Esophagus squamous epithelium (tissue), 5 donors: ENCODE measurements around the gene RASGRF2. TPM values are rescaled to one million over a fixed set of nuclear protein-coding genes. Genes with fewer than 3 reads are reported as not detected.

Source experiments
- DNase-seq: peaks from one replicate; lab custom pipeline; 2025; lab: John Stamatoyannopoulos, UW
- H3K27ac ChIP-seq, 4 donors: fragments of 200-600 bp; sonication (generic); one replicate each; pipeline ENCODE4 v1.5.1; 2016 to 2019; ENCODE audit warnings: mild to moderate bottlenecking in 1 of 4
- H3K27me3 ChIP-seq, 4 donors: fragments of 200-600 bp; sonication (generic); 1 replicate in 3 of 4; 2 replicates in 1 of 4; pipeline versions ENCODE4 v1.5.1 to v1.6.0; 2017 to 2021; ENCODE audit warnings: antibody characterized with exemption in 1 of 4
- H3K36me3 ChIP-seq, 3 donors: fragments of 200-600 bp; sonication (generic); one replicate each; pipeline ENCODE4 v1.5.1; 2016 to 2019
- H3K4me1 ChIP-seq, 3 donors: fragments of 200-600 bp; sonication (generic); one replicate each; pipeline ENCODE4 v1.5.1; 2017 to 2019
- H3K4me3 ChIP-seq, 4 donors: fragments of 200-600 bp; sonication (generic); 1 replicate in 3 of 4; 2 replicates in 1 of 4; pipeline ENCODE4 v1.5.1; 2016 to 2019; ENCODE audit warnings: mild to moderate bottlenecking in 2 of 4, moderate library complexity in 1 of 4
- H3K9me3 ChIP-seq, 3 donors: fragments of 200-600 bp; sonication (generic); one replicate each; pipeline ENCODE4 v1.5.1; 2016 to 2019
- POLR2A ChIP-seq, 4 donors: fragments of 450-650 bp; IDR thresholded peaks; one replicate each; pipeline ENCODE4 v1.6.1; 2017; ENCODE audit warnings: antibody characterized with exemption in 4 of 4, mild to moderate bottlenecking in 4 of 4, moderate library complexity in 3 of 4
- WGBS, 2 donors: methylation state at CpG; one replicate each; pipeline ENCODE4 v1.1.5; 2018; 5-methylcytosine and 5-hydroxymethylcytosine counted together
- intact Hi-C: fragments of 100-400 bp; cut with DNase I; formaldehyde crosslinking; loops from one replicate; pipeline ENCODE4 v1.15.0; 2022
- total RNA-seq, 4 donors: library from RNA; depleted of rRNA; stranded (reverse); fragments of >200 nt; gene quantifications; one replicate each; pipeline ENCODE4 v1.1.0, GENCODE V29; 2016
- TF ChIP-seq, protein P1 (sequence below), 6 experiments: fragments of 450-650 bp in 4 of 6; fragments of 200-600 bp in 2 of 6; sonication (generic) in 2 of 6; IDR thresholded peaks; one replicate each; pipeline ENCODE4 v1.5.1; 2016 to 2019; ENCODE audit warnings: antibody characterized with exemption in 6 of 6, mild to moderate bottlenecking in 4 of 6, moderate library complexity in 4 of 6
- donor health status: DM: yes; HTN: yes; CAD: no.

Gene RASGRF2
- total RNA-seq, 4 donors from 2014 or later, result 0.49 to 3.2 (median 0.62) TPM

DNA sequence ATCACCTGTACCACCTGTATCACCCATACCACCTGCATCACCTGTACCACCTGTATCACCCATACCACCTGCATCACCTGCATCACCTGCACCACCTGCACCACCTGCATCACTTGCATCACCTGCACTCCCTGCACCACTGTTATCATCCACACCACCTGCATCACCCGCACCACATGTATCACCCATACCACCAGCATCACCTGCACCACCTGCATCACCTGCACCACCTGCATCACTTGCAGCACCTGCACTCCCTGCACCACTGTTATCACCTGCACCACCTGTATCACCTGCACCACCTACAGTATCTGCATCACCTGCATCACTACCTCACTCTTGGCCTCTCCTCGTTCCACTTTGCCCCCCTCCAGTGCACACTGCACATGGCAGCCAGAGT lies 209.8 kb downstream of the RASGRF2 start:
- Histone ChIP-seq H3K27me3 (no peaks in the 10 kb centered on the region), H3K36me3 (no peaks in the 10 kb centered on the region), H3K27ac (no peak overlapping the region), H3K4me3 (no peak overlapping the region), H3K4me1 (no peaks in the 10 kb centered on the region), H3K9me3 (no peaks in the 10 kb centered on the region)
- TF ChIP-seq POLR2A (IDR thresholded peaks at IDR 0.05), result no peak
- TF ChIP-seq, protein P1, sequence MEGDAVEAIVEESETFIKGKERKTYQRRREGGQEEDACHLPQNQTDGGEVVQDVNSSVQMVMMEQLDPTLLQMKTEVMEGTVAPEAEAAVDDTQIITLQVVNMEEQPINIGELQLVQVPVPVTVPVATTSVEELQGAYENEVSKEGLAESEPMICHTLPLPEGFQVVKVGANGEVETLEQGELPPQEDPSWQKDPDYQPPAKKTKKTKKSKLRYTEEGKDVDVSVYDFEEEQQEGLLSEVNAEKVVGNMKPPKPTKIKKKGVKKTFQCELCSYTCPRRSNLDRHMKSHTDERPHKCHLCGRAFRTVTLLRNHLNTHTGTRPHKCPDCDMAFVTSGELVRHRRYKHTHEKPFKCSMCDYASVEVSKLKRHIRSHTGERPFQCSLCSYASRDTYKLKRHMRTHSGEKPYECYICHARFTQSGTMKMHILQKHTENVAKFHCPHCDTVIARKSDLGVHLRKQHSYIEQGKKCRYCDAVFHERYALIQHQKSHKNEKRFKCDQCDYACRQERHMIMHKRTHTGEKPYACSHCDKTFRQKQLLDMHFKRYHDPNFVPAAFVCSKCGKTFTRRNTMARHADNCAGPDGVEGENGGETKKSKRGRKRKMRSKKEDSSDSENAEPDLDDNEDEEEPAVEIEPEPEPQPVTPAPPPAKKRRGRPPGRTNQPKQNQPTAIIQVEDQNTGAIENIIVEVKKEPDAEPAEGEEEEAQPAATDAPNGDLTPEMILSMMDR (IDR thresholded peaks at IDR 0.05), result no peak
- intact Hi-C loops, result no loop called here
- 78% methylated on average over 2 of the region's 2 CpGs for WGBS, 2 donors
- no peak for DNase-seq

DNA sequence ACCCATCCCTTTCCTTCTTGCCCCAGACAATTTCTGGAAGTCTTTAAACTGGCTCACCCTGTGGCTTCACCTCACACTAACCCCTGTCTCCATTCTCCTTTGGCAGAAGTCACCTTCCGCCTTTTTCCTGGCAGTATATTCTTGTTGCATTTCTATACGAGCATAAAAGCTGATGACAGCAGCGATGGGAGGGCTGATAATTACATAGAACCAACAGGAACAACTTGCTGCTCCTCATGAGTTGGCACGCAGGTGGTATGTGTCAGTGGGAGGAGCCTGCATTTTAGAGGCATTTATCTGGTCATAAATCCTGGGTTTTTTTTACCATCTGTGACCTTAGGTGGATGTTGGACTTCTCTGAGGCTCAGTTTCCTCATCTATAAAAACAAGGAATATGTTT lies 211.6 kb downstream of the RASGRF2 start:
- WGBS, 2 donors, result 56 to 68% methylated on average over 4 of the region's 4 CpGs
- Histone ChIP-seq H3K9me3 (no peaks in the 10 kb centered on the region), H3K27ac (no peak overlapping the region), H3K4me3 (no peak overlapping the region), H3K27me3 (no peaks in the 10 kb centered on the region), H3K36me3 (no peaks in the 10 kb centered on the region), H3K4me1 (no peaks in the 10 kb centered on the region)
- intact Hi-C loops, result no loop called here
- TF ChIP-seq, protein P1 (IDR thresholded peaks at IDR 0.05), result no peak
- TF ChIP-seq POLR2A (IDR thresholded peaks at IDR 0.05), result no peak
- DNase-seq, result no peak

DNA sequence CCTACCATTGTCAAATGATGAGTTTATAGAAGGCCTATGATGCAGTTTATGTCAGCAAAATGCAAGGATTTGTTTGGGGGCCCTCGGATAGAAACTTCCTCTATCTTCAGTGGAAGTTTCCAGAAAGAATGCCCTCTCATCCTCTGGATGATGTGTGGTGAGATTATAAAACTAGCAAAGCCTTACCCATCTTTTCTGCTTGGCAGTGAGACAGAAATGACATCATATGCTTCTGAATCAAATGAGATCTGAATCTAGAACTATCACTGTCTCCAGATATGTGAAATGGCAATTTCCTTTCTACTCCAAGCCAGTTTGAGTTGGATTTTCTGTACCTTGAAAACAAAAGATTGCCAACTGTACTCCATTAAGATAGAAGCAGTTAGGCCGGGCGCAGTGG lies 212.5 kb downstream of the RASGRF2 start:
- Histone ChIP-seq H3K27me3 (no peaks in the 10 kb centered on the region), H3K4me3 (no peak overlapping the region), H3K36me3 (no peaks in the 10 kb centered on the region), H3K27ac (no peak overlapping the region), H3K4me1 (no peaks in the 10 kb centered on the region), H3K9me3 (no peaks in the 10 kb centered on the region)
- TF ChIP-seq, protein P1 (IDR thresholded peaks at IDR 0.05), result no peak
- no peak for TF ChIP-seq POLR2A (IDR thresholded peaks at IDR 0.05)
- 90 to 92% methylated on average over 3 of the region's 3 CpGs for WGBS, 2 donors
- intact Hi-C loops, result no loop called here
- DNase-seq, result no peak

DNA sequence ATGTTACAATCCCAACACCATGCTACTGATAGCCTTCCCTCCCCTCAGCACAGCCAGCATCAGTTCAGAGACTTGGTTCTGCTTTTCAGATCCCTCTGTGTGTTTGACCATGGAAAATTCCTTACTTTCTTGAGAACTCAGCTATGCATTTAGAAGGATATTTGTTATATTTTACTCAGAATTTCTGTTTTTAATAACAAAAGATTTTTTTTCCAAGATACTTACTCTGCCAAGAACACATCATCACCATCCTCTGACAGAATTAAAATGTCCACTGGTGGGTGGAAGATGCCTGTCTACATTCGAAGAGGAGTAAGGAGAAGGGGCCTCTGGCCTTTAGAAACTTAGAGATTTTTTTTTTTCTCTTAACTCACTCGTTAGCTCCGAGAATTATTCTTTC lies 216.9 kb downstream of the RASGRF2 start:
- Histone ChIP-seq H3K9me3 (no peaks in the 10 kb centered on the region), H3K4me1 (no peaks in the 10 kb centered on the region), H3K36me3 (no peaks in the 10 kb centered on the region), H3K27ac (no peak overlapping the region), H3K27me3 (no peaks in the 10 kb centered on the region), H3K4me3 (no peak overlapping the region)
- WGBS, 2 donors, result 65 to 72% methylated on average over 3 of the region's 3 CpGs
- TF ChIP-seq, protein P1 (IDR thresholded peaks at IDR 0.05), result no peak
- no peak for TF ChIP-seq POLR2A (IDR thresholded peaks at IDR 0.05)
- intact Hi-C loops, result no loop called here
- DNase-seq, result no peak

DNA sequence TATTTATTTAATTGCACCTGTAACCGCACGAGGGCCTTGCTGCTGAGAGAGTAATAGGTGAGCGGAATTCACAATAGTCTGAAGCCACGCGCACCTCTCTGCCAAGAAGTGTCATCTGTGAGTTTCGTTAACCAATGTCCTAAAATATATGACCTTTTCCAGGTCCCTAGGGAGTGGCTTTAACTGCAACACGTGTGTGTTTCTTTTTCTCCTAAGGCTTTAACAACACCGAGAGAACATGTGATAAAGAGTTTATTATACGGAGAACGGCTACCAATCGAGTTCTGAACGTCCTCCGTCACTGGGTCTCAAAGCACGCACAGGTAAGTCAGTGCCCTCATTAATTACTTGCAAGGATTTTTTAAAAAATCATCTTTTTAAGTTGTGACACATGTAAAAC lies 219.8 kb downstream of the RASGRF2 start:
- H3K27me3 ChIP-seq, result no peaks in the 10 kb centered on the region
- TF ChIP-seq, protein P1 (IDR thresholded peaks at IDR 0.05), result no peak
- TF ChIP-seq POLR2A (IDR thresholded peaks at IDR 0.05), result no peak
- H3K4me1 ChIP-seq, result no peaks in the 10 kb centered on the region
- no peak overlapping the region for H3K27ac ChIP-seq
- WGBS, 2 donors, result 83 to 84% methylated on average over 14 of the region's 14 CpGs
- DNase-seq, result no peak
- intact Hi-C loops, result no loop called here
- H3K9me3 ChIP-seq, result no peaks in the 10 kb centered on the region
- no peak overlapping the region for H3K4me3 ChIP-seq
- H3K36me3 ChIP-seq, result no peaks in the 10 kb centered on the region
